ENCODE measurements around the gene UPB1.

DNA sequence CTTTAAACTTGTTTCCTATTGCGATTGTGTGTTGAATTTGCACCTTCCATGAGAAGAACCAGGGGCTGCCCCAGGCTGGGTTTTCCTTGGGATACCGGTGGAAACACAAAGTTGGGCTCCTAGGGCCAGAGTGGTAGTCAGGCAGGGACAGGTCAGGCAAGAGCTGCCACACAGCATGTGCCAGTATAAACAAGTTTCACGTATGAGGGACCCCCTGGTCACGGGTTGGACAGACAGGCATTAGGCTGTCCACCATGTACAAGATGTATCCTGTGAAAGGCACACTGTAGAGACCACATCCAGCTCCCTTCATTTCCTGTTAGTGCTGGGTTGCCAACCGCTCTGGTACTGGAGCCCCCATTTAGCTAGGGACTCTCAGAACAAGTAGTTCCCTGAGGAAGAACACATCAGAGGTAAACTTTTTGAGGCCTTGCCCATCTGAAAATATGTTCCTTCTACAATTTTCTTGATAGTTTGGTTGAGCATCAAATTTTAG lies 8.8 kb downstream of the UPB1 start:
- TF ChIP-seq SP1 (IDR thresholded peaks at IDR 0.05) (no peak), FOXM1 (IDR thresholded peaks at IDR 0.05; ENCODE audit: borderline replicate concordance) (no peak), BHLHE40 (IDR thresholded peaks at IDR 0.05; ENCODE audit: borderline replicate concordance) (no peak), FOXA1 (IDR thresholded peaks at IDR 0.05) (no peak), LEF1 (IDR thresholded peaks at IDR 0.05; ENCODE audit: borderline replicate concordance) (no peak), NFRKB (IDR thresholded peaks at IDR 0.05) (no peak), HDGF (IDR thresholded peaks at IDR 0.05; ENCODE audit: borderline replicate concordance) (no peak), TARDBP (IDR thresholded peaks at IDR 0.05) (no peak), CTBP1 (IDR thresholded peaks at IDR 0.05; ENCODE audit: borderline replicate concordance) (no peak), SUZ12 (IDR thresholded peaks at IDR 0.05) (no peak), ELF4 (IDR thresholded peaks at IDR 0.05) (no peak), ARNT (IDR thresholded peaks at IDR 0.05) (no peak), L3MBTL2 (conservative IDR thresholded peaks at IDR 0.05) (no peak)
- TF ChIP-seq, protein P1, sequence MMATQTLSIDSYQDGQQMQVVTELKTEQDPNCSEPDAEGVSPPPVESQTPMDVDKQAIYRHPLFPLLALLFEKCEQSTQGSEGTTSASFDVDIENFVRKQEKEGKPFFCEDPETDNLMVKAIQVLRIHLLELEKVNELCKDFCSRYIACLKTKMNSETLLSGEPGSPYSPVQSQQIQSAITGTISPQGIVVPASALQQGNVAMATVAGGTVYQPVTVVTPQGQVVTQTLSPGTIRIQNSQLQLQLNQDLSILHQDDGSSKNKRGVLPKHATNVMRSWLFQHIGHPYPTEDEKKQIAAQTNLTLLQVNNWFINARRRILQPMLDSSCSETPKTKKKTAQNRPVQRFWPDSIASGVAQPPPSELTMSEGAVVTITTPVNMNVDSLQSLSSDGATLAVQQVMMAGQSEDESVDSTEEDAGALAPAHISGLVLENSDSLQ (IDR thresholded peaks at IDR 0.05) = no peak
